Activated CD8-positive, alpha-beta memory T cell treated with anti-CD3 and anti-CD28 coated beads, Interleukin-2, amount 50 U/mL, for 48 hours (primary cell): ENCODE results near the gene CSF3.

ENCODE experiments used
- DNase-seq: peaks from one replicate; pipeline ENCODE4 v3.0.0-alpha.2; 2020

The CSF3 gene

DNA sequence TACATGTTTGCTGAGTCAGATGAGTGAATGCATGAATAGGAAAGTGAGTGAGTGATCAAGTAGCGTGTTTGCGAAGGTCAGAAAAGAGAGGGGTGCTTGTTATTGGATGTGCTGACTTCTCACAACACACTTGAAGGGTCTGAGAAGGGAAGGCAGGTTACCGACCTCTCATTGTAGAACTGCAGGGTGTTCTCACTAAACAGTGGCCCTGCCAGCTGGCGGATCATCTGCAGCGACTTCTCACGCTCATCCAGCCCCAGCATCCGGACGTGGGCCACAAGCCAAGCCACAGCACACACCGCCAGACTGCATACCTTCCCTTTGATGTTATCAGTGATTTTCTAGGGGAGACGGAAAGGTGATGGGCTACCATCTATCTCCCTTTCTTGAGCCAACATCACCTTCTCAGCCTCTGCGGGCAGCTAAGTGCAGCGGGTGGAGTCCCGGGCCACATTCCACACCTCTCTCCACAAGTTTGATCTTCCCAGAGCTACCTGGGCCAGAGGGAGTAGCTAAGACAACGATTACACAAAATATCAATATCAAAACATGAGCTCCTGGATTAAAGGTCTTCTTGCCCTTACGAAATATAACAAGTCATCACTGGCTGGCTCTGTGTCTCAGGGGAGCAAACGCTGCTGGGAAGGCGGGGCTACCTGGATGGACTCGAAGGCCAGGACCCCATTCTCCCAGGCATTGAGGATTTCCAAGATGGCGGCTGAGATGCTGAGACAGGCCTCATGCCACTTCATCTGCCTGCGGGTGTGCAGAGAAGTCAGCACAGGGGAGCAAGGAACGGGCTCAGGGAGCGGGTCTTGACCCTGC is 11.0 kb downstream of the CSF3 start:
- DNase-seq = no peak

DNA sequence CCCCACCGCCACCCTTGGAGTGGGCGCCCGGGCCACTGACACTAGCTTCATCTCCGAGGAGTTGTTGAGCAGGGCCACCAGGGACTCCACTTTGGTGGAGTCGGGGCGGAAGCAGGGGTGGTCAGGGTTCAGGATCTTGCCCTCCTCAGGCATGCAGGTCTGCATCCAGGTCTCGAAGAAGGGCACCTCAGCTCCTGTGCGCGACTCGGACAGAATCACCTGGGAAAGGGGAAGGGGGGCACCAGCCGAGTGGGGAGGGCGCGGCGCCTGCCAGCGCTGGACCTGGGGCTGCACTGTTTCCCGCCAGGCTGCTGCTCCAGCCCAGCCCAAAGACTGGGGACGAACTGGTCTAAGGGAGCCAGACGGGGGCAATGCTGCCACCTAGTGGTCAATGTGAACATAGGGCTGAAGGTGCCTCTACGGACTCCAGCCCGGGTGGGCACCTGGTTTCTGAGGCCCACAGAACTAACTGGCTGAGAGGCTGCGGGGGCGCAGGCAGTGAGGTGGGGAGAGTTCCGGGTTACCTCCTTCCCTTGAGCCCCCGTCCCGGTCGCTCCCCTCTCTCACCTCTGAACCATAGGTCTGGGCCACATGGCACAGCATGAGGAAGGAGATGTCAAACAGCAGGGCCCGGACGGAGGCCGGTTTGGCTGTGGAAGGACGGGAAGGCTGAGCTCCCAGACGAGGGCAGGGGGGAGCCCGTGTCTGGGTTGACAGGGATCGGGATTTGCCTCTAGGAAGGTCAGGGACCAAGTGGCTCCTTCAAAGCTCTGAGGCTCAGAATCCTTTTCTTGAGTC is 11.8 kb downstream of the CSF3 start:
- DNase-seq = peak; percentile 88

DNA sequence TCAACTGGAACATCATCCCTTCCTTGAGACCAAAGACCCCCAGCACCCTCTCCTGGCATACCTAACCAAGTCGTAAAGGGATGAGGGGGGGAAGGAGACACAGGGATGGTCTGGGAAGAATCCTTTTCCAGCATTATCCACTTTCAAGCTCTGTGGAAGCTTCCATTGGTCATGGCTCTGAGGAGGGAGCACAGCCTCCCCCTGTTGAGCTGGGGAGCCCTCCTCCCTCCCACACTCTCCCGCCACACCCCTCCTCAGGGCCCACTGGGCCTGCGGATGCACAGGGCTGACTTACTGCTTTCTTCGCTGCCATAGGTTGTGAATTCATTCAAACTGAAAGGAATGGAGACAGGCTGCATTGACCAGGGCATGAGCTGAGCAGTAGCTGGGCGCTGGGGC is 12.4 kb downstream of the CSF3 start:
- no peak for DNase-seq

DNA sequence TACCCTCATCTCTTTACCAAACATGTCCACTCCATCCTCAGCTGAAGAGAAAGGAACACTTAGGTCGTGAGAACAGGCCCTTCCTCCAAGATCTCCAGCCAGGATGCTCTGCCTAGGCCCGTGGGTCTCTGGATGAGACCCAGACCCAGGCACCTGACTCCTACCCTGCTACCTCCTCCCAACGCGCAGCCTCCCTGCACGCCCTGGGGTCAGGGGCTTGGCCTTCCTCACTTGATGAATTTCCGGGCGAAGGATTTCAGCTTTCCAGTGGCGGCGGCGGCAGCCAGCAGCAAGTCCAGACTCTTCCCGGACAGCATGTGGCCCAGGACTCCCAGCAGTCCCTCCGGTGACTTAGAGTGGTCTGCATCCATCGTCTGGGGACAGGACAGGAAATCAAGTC is 13.4 kb downstream of the CSF3 start:
- DNase-seq = no peak

DNA sequence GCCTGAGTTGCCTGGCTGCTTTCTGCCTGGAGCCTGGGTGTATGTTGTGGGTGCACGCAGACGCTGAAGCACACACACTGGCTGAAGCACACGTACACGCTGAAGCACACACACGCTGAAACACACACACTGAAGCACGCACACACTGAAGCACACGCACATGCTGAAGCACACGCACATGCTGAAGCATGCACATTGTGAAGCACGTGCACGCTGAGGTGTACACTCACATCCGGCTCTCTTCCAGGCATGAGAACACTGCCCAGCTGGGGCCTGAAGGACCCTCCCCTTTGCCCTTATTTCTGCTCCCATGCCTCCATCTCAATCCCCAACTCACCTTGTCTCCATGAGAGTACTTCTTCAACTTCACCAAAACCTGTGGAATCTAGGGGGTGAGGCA is 16.5 kb downstream of the CSF3 start:
- no peak for DNase-seq

DNA sequence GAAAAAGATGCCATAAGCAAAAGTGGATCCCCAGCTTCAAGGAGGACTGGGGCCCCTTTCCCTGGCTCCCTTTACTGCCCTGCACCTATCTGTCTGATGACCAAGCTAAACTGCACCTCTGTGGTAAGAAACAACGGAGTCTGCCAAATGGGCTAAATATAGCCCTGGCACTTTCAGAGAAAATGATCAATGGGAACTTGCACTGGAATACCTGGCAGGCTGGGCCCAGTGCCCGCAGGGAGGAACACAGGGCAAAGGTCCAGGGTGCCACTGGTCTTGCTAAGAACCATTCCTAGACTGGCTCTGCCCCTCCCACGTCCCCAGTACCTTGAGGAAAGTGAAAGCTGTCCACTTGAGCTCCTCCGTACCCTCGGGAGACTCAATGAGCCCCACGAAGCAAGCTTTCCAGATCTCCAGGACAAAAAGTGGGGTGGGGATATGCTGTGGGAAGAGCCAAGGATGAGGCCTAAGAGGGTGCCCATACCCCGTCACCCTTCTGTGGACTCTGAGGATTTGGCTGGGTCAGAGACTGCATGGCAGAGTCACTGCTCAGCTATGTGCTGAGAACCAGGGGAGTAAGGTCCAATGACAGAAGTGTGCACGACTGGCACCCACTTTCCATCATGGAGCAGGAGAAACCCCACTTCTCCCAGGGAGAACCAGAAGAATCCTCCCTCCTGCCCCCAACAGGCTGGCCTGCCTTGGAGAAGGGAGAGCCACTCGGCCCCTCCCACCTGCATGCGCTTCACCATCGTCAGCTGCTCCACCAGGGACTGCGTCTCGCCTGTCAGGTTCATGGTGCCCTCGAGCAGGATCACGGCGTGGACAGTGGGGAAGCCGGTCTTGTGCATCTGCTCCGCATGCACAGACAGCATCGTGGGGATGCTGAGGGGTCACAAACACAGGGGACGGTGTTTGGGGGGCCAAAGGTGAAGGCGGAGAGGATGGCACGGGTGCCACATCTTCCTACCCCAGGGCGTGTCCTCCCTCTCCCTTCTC is 17.4 kb downstream of the CSF3 start:
- DNase-seq = no peak

DNA sequence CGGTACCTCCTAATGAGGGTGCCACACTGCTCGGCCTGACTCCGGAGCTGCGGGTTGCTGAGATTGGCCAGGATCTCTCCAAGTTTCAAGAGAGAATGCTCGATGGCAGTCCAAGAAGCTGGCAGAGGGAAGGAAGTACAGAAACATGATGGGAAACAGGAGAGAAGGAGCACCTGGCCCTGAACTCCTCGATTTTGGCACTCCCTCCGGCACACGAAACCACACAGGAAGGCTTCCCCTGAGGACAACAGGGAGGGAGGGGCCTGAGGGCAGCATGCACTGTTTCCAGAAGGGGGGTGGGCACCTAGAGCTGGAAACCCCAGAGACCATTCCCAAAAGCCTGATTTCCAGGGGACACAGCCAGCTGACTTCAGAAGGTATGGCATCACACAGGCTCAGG is 18.1 kb downstream of the CSF3 start:
- no peak for DNase-seq

DNA sequence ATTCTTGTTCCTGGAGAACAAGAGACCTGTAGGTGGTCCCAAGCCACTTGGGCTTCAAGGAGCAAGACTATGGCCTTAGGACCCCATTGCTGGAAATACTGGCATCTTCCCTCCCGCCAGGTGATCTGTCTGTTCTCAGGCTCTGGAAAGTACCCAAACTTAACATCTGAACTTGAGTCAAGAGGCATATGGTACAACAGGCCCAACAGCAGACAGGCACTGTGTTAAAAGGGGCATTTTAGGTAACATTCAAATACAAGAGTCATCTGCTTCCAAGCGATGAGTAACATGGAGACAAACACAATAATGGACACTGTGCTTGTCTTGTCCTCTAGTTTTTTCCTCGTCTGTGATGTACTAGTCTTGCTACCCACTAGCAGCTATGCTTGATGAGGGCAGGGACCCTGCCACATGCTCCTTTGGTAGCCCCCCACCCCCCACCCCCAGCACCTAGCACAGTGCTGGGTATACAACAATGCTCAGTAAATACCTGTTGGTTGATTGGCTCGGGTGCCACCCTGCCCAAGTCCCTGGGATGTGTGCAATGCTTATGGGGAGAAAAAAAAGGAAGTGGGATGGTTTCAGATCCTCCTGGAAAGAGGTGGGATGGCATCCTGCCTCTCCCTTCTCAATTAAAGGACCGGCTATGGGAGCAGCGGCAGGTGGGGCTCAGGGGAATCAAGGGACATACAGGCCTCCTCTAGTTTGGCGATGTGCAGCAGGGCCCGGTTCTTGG is 19.4 kb downstream of the CSF3 start:
- no peak for DNase-seq

DNA sequence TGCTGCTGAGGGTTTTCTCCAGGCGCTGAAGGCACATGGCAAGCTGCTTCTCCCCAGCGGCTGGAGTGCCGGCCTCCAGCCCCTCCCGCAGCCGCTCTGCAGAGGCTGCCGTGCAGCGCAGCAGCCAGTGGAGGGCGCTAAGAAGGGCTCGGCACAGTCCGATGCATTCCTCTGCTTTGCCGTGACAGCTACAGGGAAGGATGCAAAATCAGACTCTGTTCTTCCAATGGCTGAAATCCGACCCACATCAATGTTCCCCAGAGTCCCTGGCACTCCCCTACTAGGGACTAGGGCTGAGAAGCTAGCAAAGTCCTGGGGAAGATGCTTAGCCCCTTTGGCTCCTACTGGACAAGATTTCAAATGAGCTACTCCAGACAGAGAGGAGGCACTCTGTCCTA is 19.9 kb downstream of the CSF3 start:
- DNase-seq = no peak

DNA sequence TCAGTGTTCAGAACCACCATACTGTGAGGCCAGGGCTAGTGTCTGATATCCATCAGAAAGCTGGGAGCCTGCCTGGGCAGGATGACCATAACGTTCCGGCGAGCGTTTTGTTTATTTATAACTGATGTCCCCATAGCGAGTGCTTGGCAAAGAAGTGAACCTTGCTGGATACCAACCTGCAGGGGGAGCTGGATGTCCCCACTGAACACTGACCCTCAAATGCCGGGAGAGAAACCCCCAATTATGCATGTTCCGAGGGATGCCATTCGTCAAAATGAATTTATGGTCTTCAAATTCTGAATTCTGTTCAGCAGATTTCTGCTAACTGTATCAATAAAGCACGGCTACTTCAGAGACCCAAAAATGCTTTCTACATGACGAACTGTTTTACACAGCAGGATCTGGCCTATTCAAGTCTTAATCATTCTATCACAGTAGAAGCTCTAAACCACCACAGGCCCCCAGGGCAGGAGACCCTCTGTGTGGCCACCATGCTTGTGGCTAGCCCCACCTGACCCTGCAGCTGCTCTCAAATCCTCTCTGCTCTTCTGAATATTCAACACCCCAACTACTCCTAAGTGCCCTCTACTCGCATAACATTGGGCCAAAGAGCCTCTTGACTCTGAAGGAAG is 23.8 kb downstream of the CSF3 start:
- no peak for DNase-seq

DNA sequence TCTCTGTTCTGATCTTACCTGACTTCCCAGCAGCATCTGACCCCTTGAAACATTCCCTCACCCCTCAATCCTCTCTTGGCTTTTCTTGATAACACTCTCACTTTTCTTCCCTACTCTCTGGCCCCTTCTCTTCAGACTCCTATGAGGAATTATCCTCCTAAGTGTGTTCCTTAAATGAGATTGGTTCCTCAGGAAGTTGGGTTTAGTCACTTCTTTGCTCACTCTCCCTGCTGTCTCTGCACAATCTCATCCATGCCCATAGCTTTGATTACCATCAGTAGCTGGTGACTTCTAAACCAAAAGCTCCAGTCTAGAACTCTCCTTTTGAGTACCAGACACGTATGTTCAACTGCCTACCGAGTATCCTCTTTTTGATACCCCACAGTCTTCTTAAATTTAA is 26.0 kb downstream of the CSF3 start:
- no peak for DNase-seq

DNA sequence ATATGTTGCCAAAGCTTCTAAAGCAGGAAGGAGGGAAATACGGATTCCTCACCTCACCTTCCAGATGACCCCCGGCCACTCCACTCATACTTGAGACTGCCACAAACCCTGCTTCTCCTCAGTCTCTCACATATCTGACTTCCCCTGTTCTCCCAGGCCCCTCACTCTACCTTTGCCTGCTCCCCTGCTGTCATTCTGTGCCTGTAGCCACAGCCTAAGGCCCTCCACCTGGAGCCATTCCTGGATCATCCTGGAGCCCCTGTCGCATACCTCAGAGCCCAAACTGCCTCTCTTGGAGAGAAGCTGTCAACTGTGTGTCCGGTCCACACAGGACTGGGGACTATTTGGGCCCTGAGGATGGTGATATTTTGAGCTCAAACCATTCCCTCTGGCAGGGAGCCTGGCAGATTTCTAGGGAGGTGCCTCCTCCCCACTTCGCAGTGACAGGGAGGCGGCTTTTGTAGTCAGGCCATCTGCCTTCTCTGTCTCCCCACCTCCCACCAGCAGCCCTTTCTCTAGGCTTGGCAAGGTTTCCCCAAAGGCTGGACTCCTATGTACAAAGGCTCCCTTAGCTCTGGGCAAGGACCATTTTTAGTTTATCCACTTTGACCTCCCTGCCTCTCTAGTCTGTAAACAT is 41.3 kb downstream of the CSF3 start:
- no peak for DNase-seq

DNA sequence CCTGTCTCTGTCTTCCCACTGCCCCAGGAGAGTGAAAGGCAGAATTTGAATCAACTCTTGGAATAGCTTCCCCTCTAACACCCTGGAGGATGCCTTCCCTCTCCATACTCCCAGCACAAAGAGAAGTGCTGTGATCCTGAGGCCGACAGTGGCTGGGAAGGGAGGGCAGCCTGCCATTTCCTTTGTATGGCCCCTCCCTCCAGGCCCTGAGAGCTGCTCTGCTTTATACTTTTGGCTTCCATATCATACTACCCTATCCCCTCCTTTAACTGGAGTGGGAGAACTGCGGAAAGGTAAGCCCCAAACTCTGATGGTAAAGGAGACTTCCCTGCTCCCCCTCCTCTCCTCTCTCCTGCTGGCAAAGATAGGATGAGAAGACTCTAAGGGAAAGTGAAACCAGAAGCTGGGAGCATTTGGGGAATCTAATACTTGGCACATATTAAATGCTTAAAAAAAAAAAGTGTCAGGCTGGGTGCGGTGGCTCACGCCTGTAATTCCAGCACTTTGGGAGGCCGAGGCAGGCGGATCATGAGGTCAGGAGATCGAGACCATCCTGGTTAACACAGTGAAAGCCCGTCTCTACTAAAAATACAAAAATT is 43.0 kb downstream of the CSF3 start:
- DNase-seq = no peak

DNA sequence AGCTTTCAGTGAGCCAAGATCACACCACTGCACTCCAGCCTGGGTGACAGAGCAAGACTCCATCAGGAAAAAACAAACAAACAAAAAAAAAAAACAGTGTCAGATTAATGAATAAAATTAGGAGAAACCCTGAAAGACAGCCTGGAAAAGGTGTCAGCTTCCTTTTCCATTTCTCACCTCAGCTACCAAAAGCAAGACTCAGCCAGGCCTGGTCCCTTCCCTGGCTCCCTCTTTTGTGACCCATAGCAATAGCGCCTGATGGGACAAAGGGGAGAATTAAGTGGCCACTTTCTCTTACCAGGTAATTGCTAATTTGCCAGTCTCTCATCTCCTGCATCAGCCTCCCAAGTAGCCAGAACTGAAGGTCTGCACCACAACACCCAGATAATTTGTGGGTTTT is 43.6 kb downstream of the CSF3 start:
- no peak for DNase-seq

DNA sequence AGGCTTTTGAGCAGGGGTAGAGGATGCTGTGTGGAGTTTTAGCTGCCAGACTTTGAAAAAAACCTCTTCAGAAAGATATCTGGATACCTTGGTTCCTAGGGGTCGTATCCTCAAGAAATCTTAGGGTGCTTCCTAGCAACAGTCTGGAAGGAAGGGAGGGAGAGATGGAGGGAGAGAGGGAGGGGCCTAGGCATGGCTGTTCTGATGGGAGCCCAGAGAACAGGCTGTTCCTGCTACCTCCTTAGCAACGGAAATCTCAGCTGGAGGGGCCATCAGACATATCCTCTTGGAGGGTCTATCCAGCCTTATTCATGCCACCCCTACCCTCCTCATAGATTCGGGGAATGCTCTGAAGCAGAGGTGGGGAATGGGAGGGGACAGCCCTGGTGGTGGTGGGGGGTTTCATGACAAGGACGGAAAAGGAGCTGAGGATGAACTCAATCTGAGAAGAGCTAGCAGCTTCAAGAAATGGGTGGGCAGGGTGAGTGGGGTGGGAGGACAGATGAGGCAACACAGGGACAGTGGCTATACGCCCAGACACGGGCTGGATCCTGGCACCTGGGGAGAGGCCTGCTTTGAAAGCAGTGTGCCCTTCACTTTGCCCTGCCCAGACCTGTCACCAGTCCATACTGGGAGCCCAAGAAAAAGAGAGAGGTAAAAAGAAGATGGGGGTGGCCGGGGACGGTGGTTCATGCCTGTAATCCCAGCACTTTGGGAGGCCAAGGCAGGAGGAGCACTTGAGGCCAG is 44.7 kb downstream of the CSF3 start:
- no peak for DNase-seq

DNA sequence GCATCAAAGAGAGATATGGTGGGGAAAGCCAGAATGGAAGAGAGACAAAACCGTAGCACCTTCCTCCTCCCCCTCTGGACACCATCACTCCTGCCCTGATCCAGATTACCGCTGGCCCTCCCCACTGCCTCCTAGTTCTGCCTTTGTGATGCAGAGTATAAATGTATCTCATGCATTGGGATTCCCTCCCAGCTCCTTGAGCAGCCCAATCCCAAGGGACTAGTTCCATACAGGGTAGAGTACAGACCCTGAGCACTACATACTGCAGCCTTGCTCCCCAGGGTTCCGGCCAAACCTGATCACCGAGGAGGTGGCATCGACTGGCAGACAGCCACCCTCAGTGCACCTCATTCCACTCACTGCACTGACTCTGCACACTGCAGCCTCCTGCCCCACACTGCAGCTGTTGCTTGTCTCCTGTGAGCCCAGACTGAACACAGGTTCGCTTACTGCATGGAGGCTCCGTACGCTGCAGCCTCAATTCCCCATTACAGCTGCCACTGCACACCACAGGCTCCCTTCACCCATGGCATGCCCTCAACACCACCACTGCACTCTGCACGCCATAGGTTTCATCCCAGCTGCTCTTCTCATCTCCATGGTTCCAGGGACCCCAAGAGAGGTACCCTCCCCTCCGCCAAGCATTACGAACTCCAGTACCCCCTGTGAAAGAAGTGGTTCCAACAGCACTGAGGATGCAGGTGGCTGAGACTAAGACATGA is 45.8 kb downstream of the CSF3 start:
- no peak for DNase-seq

DNA sequence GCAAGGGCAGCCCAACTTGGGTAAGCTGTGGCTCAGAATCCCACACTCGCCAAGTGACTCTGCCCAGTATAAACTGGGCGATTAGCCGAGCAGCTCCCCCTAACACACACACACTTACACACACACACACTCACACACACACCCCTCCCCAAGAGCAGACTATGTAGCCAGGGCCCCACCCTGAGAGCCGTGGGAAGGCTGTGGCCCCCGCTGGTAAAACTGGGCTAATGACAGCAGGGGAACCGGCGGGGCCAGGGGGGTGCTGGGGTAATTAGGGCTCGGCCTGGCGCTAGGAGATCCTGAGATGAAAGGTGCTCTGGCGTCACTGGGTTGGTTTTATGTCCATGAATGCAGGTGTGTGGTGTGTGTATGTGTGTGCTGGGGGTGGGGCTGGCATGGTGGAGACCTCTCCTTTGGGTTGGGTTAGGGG is 46.4 kb downstream of the CSF3 start:
- DNase-seq = no peak

DNA sequence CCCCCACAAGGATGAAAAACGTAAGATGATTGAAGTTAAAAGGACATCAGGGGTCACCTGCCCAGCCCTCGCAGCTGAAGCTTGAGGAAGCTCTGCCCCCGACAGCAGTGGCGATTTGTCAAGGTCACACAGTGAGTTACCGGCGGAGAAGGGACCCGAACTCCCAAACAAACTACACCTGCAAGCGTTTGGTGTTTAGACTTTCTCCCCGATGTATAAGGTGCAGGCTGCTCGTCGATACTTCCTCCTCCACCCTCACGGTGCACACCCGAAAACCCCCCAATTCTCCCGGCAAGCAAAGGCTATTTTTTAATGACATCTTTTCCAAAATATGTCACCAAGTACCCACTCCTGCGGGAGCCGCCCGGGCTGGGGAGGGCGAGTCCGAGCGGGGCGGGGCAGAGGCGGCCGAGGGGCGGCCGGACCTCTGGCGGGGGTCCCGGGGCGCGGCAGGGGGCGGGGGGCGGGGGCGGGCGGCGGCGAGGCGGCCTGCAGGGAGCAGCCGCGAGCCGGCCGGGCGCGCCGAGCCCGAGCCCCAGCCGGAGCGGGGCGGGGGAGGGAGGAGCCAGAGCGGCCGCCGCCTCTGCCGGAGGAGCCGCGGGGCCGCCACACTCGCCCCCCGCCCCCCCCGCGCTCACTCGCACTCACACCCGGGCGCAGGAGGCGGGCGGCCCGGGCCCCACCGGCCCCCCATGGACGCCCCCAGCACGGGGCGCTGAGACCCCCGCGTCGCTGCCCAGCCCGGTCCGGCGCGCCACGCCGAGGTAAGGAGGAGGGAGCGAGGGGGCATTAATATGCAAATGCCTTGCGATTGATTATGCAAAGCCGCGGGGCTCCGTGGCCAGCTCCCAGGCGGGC is 47.3 kb downstream of the CSF3 start, which contains the start of gene THRA:
TSS of gene THRA (plus strand) at position 637 of the 858 bp plus-strand sequence. CDS start 11,524 bp downstream, outside the sequence.
- peak; percentile 80 for DNase-seq
